DMS79 treated with DMSO at 0.1 percent for 48 hours (cell line): ENCODE measurements around the gene PXDN.

Experiments
- DNase-seq: peaks from one replicate; lab custom pipeline; 2025; lab: John Stamatoyannopoulos, UW

PXDN gene

DNA sequence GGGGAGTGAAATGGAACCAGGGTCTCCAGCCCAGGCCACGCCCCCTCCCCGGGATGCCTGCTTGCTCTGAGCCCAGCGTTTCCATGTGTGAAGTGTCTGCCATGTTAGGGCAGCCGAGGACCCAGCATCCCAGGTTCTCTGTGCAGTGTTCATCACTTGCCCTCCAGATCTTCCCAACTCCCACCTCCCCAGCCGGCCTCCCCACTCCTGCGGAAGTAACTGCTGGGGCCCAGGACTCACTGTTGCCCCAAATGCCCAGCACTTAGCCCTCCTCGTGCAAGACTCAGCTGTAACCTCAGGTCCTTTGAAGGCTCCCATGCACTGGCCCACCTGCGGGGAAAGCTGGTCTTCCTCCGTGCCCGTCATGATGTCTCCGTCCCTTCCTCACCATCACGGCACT, 9.7 kb upstream of the PXDN start:
- DNase-seq = no peak

- no peak for DNase-seq
These were observed 8.4 kb upstream of the PXDN start for GRCh38 chr2:1752751-1753150.

DNA sequence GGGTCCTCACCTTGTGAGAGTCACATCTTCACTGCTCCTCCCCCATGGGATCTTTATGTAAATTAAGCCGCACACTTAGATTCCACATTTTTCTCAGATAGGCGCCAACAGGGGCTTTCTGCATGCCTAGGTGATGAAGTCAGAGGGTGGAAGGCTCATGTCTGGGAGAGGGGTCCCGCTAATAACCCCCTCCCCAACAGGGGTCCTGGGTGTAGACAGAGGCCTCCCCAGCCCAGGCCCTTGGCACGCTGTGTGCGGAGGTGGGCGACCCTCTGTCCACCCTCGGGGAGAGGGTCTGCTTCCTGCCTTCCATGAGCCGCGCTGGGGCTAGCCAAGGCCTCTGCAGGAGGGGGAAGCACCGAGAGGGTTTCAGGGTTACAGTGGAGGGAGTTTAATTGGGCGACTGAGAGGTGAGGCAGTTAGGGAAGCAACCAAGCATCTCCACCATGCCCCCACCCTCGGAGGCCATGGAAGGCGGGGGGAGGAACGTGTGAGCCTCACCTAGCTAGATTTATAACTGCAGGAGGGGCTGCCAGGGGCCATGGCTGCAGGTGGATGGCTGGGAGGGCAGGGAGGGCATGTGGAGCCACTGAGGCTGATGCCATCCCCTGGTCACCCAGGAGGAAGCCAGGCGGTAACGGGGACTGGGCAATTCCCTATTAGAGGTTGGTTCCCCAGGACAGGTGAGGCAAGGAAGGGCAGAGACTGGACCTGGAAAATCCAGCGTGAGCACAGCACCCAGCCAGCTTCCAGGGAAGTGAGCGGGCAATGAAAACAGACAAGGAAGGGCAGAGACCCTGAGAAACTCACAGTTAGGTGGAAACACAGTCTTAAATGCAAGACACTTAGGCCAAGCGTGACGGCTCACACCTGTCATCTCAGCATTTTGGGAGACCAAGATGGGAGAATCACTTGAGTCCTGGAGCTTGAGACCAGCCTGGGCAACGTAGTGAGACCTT, 7.7 kb upstream of the PXDN start:
- no peak for DNase-seq

- DNase-seq = peak; percentile 75
These were observed 6.8 kb upstream of the PXDN start for GRCh38 chr2:1750933-1751766.

DNA sequence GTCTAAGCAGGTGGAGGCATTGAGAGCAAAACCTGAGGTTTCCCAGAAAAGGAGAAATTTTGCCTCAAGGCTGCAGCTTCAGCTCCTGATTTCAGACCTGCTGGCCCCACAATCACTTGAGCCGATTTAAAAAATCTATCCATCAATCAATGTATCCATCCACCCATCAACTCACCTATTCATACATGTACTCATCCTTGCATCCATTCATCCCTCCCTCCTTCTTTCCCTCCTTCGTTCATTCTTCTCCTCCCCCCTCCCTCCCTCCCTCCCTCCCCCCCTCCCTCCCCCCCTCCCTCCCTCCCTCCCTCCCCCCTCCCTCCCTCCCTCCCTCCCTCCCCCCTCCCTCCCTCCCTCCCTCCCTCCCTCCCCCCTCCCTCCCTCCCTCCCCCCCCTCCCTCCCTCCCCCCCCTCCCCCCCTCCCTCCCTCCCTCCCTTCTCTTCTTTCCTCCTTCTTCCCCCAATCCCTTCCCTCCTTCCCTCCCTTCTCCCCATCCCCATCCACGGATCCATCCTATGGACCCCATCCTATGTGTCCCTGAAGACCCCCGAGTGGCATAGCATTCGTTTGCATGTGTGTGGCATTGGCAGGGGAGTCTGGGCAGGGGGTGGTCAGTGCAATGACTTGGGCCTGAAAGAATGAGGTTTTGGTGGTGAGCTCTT, 6.1 kb upstream of the PXDN start:
- no peak for DNase-seq

GRCh38 chr2:1749489-1750119, 5.3 kb upstream of the PXDN start:
- no peak for DNase-seq

DNA sequence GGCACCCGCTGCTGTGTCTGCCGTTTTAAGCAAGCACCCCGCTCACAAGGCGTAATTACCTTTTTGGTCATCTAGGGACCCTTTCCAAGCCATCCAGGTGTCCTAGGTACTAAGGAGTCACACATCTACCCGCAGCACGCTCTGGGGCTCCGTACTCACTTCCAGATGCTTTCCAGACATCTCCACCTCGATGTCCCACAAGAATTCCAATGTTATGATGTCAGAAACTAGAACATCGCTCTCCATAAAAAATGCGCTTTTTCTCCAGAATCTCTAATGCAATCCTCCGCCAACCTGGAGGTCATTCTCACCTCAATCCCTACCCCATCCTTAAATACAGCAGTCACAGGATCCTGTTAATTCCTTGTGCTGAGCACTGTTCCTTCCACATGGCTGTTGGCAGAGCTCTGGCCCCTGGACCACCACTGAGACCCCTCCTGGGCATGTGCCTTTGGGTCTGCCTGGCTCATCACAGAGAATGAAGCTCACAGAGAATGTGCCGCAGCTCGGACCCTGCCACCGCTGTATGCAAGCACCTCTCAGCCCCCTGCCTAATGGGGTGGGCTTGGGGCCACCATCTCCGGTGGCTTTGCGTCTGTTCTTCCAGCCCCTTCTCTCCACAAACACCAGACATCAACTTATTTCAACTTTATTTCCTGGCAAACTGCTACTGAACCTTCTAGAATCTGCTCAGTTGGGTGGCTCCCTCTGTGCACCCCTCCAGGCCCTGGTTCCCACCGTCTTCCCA, 4.6 kb upstream of the PXDN start:
- no peak for DNase-seq

DNA sequence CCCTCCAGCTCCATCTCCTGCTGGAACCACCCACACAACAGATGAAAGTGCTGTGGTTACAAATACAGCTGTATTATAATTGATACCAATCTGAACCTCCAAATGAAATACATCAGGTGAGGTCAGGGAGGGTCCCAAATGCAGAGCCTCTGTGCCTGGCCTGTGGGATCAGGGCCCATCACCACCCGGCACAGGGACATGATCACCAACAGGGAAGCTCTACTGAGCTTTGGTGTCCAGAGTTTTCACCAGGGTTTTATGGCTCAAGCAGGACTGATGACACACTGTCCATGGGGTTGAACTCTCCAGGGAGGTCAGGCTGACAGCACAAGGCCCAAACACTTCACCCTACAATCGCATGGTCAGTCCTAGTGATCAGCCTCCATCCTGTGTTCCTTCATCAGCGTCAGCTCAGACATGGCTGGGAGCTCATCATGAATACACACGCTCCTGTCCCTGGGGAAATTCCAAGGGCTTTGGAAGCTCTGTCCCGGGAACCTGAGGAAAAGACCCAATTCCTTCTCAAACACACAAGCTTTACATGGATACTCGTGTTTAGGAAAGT, 3.9 kb upstream of the PXDN start:
- DNase-seq = no peak

GRCh38 chr2:1747065-1747941, 3.0 kb upstream of the PXDN start:
- DNase-seq = no peak

DNA sequence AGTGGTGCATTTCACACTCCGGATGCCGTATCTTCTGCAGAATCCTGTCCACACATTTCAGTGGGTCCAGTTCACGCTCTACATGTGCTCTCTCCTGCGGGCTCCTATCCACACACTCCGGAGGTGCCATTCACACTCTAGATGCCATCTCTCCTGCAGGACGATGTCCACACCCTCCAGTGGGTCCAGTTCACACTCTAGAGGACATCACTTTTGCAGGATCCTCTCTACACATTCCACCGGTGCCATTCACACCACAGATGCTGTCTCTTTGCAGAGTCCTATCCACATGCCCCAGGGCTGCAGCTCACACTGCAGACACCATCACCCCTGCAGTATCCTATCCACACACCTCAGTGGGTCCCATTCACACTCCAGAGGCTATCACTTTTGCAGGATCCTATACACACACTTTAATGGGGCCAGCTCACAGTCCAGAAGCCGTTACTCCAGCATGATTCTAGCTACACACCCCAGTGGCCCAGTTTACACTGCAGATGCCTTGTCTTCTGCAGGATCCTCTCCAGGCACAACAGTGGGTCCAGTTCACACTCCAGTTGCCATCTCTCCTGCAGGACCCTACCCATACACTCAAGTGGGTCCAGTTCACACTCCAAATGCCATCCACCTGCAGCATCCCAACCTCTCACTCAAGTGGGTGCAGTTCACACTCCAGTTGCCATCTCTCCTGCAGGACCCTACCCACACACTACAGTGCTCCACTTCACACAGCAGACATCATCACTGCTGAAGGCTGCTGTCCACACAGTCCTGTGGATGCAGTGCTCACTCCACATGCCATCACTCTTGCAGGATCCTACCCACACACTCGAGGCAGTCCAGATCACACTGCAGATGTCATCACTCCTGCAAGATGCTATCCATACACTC, 2.1 kb upstream of the PXDN start:
- DNase-seq = no peak

- DNase-seq = no peak
These were observed 1.1 kb upstream of the PXDN start for GRCh38 chr2:1745171-1746023.

DNA sequence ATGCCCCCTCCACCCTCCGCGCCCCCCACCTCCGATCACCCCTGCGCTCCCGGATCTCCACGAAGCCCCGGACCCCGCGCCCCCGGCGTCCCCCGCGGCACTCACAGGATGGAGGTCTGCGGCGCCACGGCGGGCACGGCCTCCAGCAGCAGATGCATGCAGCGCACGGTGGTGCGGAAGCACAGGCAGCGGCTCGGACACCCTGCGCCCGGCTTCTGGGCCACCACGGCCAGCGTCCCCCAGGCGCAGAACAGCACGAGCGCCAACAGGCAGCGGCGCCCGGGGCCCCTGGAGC, 217 bp downstream of the PXDN start:
- no peak for DNase-seq

- DNase-seq = no peak
These were observed 742 bp downstream of the PXDN start for GRCh38 chr2:1743396-1744150.

GRCh38 chr2:1742681-1743395, 1.5 kb downstream of the PXDN start:
- no peak for DNase-seq

DNA sequence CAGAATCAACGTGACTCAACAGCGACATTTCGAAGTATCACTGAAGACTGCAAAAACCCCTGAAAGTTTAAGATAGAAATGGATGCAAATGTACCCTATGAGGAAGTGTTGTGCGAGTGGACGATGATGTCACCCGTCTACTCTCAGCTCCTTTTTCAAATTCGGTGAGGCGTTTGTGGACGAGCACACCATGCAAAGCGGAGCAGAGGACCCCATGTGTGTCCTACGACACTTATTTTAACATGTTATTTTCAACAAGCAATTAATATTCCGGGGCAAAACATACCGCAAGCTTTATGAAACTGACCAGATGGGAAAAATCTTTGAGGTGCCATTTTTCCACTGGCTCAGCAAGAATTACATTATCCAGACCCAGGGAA, 2.0 kb downstream of the PXDN start:
- no peak for DNase-seq

DNA sequence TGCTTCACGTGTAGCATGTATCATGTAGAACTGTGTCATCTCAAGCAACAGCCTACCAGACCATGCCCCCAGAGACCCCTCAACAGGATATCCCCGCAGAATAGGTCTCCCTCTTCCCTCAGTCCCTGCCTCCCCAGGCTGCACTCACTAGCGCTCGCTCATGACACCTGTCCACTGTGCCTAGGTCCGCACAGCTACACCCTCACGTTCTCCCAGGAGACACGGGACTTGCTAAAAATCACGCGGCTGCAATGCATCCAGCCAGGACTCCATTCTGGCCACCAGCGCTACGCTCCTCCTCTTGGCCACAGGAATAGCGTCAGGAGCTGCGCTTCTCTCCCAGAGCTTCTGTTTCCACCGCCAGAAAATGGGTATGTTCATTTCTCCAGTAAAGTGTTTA, 2.5 kb downstream of the PXDN start:
- DNase-seq = no peak
